HL-60 (cell line): ENCODE measurements around the gene LOXL1.

Experiments
- GABPA ChIP-seq: IDR thresholded peaks from 2 replicates; pipeline ENCODE4 v1.6.1; 2012; ENCODE audit warnings: low read depth
- POLR2AphosphoS5 ChIP-seq: IDR thresholded peaks from 2 replicates; pipeline ENCODE4 v1.6.1; 2012; ENCODE audit warnings: low read depth
- SPI1 ChIP-seq: IDR thresholded peaks from 2 replicates; pipeline ENCODE4 v1.6.1; 2012; ENCODE audit warnings: low read depth, mild to moderate bottlenecking, borderline replicate concordance
- TF ChIP-seq, protein P1 (sequence below): IDR thresholded peaks from one replicate; pipeline ENCODE4 v1.5.1; 2011; ENCODE audit warnings: low read length, control low read depth, inconsistent platforms; ENCODE audit not compliant: insufficient read depth
- TF ChIP-seq, protein P2 (sequence below): IDR thresholded peaks from 2 replicates; pipeline ENCODE4 v1.6.1; 2012; ENCODE audit warnings: low read depth; ENCODE audit not compliant: insufficient replicate concordance

GRCh38 chr15:73939138-73939537 lies 12.9 kb downstream of the LOXL1 start:
- TF ChIP-seq, protein P1, sequence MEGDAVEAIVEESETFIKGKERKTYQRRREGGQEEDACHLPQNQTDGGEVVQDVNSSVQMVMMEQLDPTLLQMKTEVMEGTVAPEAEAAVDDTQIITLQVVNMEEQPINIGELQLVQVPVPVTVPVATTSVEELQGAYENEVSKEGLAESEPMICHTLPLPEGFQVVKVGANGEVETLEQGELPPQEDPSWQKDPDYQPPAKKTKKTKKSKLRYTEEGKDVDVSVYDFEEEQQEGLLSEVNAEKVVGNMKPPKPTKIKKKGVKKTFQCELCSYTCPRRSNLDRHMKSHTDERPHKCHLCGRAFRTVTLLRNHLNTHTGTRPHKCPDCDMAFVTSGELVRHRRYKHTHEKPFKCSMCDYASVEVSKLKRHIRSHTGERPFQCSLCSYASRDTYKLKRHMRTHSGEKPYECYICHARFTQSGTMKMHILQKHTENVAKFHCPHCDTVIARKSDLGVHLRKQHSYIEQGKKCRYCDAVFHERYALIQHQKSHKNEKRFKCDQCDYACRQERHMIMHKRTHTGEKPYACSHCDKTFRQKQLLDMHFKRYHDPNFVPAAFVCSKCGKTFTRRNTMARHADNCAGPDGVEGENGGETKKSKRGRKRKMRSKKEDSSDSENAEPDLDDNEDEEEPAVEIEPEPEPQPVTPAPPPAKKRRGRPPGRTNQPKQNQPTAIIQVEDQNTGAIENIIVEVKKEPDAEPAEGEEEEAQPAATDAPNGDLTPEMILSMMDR = no peak
- TF ChIP-seq, protein P2, sequence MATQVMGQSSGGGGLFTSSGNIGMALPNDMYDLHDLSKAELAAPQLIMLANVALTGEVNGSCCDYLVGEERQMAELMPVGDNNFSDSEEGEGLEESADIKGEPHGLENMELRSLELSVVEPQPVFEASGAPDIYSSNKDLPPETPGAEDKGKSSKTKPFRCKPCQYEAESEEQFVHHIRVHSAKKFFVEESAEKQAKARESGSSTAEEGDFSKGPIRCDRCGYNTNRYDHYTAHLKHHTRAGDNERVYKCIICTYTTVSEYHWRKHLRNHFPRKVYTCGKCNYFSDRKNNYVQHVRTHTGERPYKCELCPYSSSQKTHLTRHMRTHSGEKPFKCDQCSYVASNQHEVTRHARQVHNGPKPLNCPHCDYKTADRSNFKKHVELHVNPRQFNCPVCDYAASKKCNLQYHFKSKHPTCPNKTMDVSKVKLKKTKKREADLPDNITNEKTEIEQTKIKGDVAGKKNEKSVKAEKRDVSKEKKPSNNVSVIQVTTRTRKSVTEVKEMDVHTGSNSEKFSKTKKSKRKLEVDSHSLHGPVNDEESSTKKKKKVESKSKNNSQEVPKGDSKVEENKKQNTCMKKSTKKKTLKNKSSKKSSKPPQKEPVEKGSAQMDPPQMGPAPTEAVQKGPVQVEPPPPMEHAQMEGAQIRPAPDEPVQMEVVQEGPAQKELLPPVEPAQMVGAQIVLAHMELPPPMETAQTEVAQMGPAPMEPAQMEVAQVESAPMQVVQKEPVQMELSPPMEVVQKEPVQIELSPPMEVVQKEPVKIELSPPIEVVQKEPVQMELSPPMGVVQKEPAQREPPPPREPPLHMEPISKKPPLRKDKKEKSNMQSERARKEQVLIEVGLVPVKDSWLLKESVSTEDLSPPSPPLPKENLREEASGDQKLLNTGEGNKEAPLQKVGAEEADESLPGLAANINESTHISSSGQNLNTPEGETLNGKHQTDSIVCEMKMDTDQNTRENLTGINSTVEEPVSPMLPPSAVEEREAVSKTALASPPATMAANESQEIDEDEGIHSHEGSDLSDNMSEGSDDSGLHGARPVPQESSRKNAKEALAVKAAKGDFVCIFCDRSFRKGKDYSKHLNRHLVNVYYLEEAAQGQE = no peak
- TF ChIP-seq POLR2AphosphoS5 (no peak), GABPA (no peak), SPI1 (no peak)
